ENCODE measurements around the gene C12orf42.
A peak's percentile ranks its signal among the peaks of the same experiment; 100 is the strongest.

The C12orf42 gene

DNA sequence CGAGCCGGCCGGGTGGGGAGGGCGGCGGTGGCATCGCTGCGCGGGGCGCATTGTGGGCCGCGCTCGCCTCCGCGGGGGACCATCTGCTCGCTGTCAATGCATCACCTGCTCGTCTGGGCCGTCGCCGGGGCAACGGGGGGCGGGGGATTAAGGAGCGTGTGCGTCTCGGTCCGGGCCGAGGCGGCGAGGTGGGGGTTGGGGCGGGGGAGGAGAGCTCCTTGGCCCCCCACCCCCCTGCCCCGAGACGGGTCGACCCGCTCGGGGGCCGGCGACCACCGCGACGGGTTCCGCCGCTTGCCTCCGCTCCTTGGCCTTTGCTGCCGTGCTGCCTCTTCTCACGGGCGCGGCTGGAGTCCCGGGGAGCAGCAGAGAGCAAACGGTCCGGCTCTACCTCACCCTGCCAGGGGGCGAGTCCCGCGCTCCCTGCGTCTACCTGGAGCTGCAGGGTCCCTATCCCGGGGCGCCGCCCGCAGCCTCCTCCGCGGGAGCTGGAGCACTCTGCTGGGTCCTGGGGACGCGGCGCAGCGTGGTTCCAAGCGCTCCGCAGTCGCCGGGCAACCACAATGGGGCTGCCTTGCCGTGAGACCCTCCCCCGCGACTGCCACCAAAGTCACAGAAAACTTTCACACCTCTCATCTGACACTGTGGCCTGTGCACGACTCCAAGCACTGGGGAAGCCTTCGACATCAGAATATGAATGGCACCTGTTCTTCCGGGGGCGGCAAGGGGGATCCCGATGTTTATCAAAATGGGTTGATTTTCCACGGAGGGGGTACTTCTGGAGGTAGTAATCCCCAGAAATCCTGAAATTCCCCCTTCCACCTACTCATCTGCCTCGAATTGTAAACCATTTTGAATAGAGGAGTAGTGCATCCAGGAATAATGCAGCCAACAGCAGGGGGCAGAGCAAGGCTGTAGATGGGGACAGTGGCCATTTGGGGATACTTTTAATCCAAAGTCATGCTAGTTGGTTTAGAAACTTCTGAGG lies at the start of gene C12orf42:
C12orf42 (minus strand) TSS at position 500 of the 988 bp plus-strand sequence. CDS start 17,542 bp downstream, outside the sequence.
- peak; percentile 37 for DNase-seq

GRCh38 chr12:103542078-103542477 lies 46.3 kb upstream of the C12orf42 start:
- DNase-seq: no peak

- no peak for DNase-seq
These were observed 44.6 kb upstream of the C12orf42 start for GRCh38 chr12:103540319-103540718.

- no peak for DNase-seq
These were observed 42.6 kb upstream of the C12orf42 start for GRCh38 chr12:103538397-103538796.

DNA sequence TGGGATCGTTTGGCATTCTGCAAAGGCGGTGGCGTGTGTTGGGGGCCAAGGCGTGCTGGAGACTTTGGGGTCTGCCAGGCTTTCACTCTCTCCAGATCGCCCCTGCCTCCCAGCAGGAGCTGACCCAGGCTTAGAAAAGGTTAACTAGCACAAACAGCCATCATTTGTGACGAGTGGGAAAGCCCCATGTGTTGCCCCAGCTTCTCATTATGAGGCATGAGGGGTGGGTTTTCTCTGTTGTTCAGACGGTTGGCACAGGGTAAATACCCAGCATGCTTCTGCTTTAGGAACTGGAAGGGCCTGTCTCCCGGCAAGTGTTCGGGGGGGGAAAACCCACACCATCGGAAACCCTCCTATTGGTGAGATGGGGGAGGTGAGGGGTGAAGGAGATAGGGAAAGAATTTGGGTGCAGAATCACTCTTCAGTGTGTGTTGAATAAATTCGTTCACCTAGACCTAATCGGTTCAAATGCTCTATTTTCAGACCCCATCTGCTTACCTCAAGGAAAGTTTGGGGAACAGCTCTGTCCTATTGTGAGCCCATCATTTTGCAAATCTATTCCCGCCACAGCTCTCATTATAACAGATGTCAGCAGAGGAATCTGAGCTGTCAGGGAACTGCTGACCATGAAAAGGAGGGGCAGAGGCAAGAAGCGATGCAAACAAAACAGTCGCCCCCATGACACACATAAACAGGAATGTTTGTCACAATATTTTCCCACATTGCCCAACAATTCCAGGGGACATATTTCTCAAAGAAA lies 34.7 kb upstream of the C12orf42 start:
- no peak for DNase-seq

- DNase-seq: no peak
These were observed 33.5 kb upstream of the C12orf42 start for GRCh38 chr12:103529306-103529705.

- no peak for DNase-seq
These were observed 28.6 kb upstream of the C12orf42 start for GRCh38 chr12:103524238-103524875.

GRCh38 chr12:103523771-103524170 lies 28.0 kb upstream of the C12orf42 start:
- DNase-seq: no peak

- no peak for DNase-seq
These were observed 25.0 kb upstream of the C12orf42 start for GRCh38 chr12:103520686-103521215.

DNA sequence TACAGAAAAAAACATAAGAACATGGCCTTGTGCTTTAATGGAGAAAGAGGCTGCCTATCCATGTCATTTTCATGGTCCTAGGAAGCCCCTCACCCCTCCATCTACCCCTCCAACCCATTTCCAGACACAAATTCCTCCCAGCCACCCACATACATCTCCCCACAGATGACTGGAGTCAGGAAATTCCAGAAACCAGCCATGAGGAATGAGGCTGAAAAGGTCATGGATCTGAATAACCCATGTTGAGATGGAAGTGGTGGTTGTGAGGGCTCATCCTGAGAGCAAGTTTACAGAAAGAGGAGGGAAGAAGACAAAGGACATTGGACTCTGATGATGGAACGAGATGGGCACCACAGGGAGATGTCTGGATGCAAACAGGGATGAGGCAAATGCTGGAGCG lies 23.9 kb upstream of the C12orf42 start:
- no peak for DNase-seq

- DNase-seq: no peak
These were observed 23.1 kb upstream of the C12orf42 start for GRCh38 chr12:103518899-103519298.

- DNase-seq: no peak
These were observed 21.4 kb upstream of the C12orf42 start for GRCh38 chr12:103517161-103517560.

DNA sequence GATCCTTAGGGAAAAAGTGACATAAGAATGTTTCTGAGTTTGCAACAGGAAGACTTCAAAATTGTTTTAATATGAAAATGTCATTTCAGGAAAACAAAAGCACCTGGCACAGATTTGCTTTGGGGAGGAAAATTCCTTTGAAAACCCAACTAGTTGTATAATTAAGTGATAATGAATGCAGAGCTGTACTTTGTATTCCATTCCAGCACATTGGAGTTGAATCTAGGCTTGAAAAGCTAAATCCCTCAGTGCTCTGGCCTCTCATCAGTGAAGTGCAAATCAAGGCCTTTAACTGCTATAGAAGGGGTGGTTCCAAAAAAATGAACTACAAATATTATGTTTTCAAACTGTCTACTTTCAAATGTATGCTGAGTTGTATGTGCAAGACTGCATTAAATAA lies 19.6 kb upstream of the C12orf42 start:
- no peak for DNase-seq

GRCh38 chr12:103513875-103514274 lies 18.1 kb upstream of the C12orf42 start:
- no peak for DNase-seq

GRCh38 chr12:103505371-103506236 lies 9.8 kb upstream of the C12orf42 start:
- DNase-seq: no peak

- no peak for DNase-seq
These were observed 8.8 kb upstream of the C12orf42 start for GRCh38 chr12:103504606-103505005.

DNA sequence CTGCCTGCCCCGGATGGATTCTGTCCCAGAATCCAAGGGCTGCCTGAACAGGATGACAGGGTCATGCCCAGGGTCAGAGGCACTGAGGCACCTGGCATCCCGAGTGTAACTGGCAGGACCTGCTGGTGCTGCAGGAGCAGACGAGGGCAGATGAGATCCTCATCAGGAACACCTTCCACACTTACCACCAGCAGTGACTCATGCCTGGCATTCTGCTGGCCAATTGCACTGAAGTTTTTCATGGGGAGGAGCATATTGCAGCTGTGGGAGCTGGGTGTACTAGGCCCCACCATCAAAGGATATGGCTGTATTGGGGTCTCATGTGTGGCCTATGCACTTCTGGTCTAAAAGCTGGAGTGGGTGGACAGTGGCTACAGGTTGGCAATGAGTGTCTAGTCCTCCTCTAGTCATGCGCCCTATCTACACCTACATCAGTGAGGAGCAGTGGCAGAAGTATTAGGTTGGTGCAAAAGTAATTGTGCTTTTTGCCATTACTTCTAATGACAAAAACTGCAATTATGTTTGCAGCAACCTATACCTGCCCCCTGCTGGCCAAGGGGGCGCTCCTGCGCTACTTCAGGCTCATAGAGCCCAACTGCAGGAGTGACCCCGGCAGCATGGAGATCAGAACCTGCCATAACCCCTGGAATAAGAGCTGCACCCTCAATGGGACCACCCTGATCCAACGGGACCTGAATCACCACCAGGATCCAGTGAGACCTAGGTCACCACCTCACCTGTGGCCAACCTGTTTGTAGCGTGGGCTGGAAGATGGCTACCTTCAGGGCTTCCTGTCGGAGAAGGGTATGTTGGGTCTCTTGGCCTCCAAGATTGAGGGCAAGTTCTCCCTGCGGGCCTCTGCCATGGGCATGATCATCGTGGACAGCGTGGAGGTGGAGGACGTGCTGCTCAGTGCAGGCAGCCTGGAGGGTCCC lies 8.0 kb upstream of the C12orf42 start:
- no peak for DNase-seq

DNA sequence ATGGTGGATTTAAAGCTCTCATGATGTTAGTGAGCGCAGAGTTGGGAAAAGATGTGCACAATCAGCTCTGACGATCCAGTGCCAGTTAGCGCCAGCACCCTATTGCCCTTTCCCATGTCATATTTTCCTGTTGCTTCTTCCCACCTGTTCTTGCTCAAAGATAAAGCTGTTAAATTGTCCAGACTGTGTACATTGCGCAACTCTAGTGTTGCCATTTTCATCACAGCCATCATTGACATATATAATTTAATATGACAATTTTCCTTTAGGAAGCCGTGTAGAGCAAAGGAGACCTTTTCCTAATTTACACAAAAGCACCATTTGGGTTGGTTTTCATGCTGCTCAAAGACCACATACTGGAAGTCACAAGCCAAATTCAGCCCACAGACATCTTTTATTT lies 5.7 kb upstream of the C12orf42 start:
- DNase-seq: no peak

- no peak for DNase-seq
These were observed 3.8 kb upstream of the C12orf42 start for GRCh38 chr12:103499571-103499970.

GRCh38 chr12:103498990-103499389 lies 3.2 kb upstream of the C12orf42 start:
- DNase-seq: no peak
